Duodenal mucosa (tissue), 2 donors: Measurements from ENCODE around the gene VPS37C.
"Not testable (repeated sequence)": the region's sequence is repeated elsewhere in the genome, so short reads cannot be mapped to it uniquely, and the experiment has no call there.

Experiments used
- H3K27ac ChIP-seq: one replicate; pipeline ENCODE4 v1.7.0; 2013; ENCODE audit warnings: low read depth, low read length
- H3K27me3 ChIP-seq, 2 donors: one replicate each; pipeline ENCODE4 v1.7.0; 2013; ENCODE audit warnings: low read length in 2 of 2, control low read depth in 1 of 2; ENCODE audit not compliant: insufficient read depth in 2 of 2, control insufficient read depth in 1 of 2
- H3K36me3 ChIP-seq, 2 donors: one replicate each; pipeline ENCODE4 v1.7.0; 2013; ENCODE audit warnings: low read length in 2 of 2, control low read depth in 1 of 2; ENCODE audit not compliant: insufficient read depth in 2 of 2, control insufficient read depth in 1 of 2
- H3K4me1 ChIP-seq, 2 donors: one replicate each; pipeline ENCODE4 v1.7.0; 2013; ENCODE audit warnings: low read length in 2 of 2, control low read depth in 1 of 2; ENCODE audit not compliant: insufficient read depth in 2 of 2, control insufficient read depth in 1 of 2
- H3K4me3 ChIP-seq, 2 donors: one replicate each; pipeline ENCODE4 v1.7.0; 2013; ENCODE audit warnings: low read length in 2 of 2, low read depth in 1 of 2
- H3K9ac ChIP-seq, 2 donors: one replicate each; pipeline ENCODE4 v1.7.0; 2013; ENCODE audit warnings: low read length in 2 of 2, low read depth in 1 of 2
- H3K9me3 ChIP-seq, 2 donors: one replicate each; pipeline ENCODE4 v1.7.0; 2013; ENCODE audit warnings: low read length in 2 of 2, control low read depth in 1 of 2; ENCODE audit not compliant: control insufficient read depth in 1 of 2

Gene VPS37C

DNA sequence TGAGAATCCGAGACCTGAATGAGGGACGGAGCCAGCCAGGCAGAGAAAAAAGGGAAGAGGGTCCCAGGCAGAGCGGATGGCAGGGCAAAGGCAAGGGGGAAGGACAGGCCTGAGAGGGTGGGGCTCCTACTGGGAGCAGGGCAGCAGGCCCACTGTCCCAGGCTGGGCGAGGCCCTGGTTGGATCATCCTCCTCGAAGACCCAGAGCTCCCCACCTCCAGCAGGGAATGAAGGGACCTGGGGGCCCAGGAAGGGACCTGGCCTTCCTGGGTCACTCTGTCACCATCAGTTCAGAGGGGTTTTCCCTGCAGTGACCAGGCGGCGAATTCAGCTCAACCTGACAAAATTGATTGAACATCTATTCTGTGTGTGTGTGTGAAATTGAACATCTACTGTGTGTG lies 54.9 kb downstream of the VPS37C start:
- peaks cover 0 to 2% of the 10 kb centered on the region in 2 donors for H3K4me1 ChIP-seq
- no peak overlapping the region for H3K4me3 ChIP-seq
- H3K27ac ChIP-seq: no peak overlapping the region
- no peaks in the 10 kb centered on the region for H3K9me3 ChIP-seq
- no peak overlapping the region for H3K9ac ChIP-seq
- no peaks in the 10 kb centered on the region for H3K27me3 ChIP-seq
- H3K36me3 ChIP-seq: no peaks in the 10 kb centered on the region

DNA sequence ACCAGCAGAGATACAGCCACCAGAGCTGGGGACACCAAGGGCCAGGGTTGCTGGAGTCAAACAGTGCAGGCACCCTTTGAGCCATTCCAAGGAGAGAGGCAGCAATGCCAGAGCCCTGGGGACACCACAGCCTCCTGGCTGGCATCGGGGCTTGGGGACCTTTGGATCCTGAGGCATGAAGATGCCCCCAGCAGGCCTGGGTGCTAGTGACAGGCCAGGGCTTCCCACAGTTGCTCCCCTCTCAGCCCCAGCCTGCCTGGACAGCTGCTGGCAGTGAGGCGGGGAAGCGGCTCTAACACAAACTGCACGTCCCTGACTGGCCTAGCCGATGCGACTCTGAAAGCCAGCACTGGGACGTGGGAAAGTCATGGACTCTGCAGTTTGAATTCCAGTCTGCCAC lies 56.3 kb downstream of the VPS37C start:
- H3K9ac ChIP-seq: no peak overlapping the region
- no peaks in the 10 kb centered on the region for H3K36me3 ChIP-seq
- no peaks in the 10 kb centered on the region for H3K4me1 ChIP-seq
- H3K9me3 ChIP-seq: no peaks in the 10 kb centered on the region
- H3K27me3 ChIP-seq: no peaks in the 10 kb centered on the region
- no peak overlapping the region for H3K4me3 ChIP-seq
- H3K27ac ChIP-seq: no peak overlapping the region

GRCh38 chr11:61103851-61104423 lies 57.3 kb downstream of the VPS37C start:
- no peaks in the 10 kb centered on the region for H3K36me3 ChIP-seq
- H3K27me3 ChIP-seq: no peaks in the 10 kb centered on the region
- peak overlapping the region in 1 of 2 donors; percentile 59 for H3K9ac ChIP-seq
- H3K4me1 ChIP-seq: no peaks in the 10 kb centered on the region
- peak overlapping the region in 1 of 2 donors; percentile 34 for H3K4me3 ChIP-seq
- H3K9me3 ChIP-seq: peaks cover 0 to 5% of the 10 kb centered on the region in 2 donors
- no peak overlapping the region for H3K27ac ChIP-seq

DNA sequence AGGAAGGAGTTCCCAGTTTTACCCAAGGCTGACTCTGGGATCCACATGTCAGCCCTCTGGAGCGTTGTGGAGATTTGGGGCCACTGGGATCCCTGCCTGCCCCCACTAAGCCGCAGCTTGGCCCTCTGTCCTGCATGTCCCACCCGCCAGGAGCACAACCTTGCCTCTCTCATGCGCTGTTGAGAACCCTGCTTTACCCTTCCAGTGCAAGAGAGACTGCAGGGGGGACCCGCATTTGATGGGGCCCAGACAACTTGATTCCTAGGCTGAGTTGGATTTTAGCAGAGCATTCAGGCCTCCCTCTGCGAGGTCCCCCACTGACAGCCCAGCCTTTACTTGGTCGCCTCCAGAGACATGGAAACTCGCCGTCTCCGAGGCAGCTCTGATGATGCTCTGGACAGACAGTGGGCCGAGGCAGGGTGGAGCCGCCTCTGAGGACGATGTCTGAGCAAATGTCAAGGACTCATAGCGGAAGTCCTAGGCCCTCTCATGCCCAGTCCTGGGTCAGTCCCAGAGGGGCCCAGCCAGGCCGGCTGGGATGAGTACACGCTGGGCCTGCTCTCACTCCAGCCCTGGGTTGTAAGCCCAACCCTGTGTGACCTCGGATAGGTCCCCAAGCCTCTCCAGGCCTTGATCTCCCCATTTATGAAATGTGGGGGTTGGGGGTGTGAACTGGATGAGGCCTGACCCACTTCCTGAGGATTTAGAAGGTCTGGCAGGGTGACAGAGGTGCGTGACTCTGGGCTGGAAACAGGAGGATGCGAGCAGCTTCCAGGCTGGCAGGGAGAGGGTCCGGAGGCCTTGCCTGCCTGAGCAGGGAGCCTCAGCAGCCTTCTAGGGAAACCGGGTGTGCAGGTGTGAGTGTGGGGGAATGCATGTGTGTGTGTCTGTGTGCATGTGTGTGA lies 58.3 kb downstream of the VPS37C start:
- H3K4me3 ChIP-seq: peak overlapping the region; percentile 34 to 52
- peaks cover 0 to 5% of the 10 kb centered on the region in 2 donors for H3K9me3 ChIP-seq
- no peak overlapping the region for H3K27ac ChIP-seq
- no peaks in the 10 kb centered on the region for H3K36me3 ChIP-seq
- no peaks in the 10 kb centered on the region for H3K27me3 ChIP-seq
- H3K9ac ChIP-seq: peak overlapping the region in 1 of 2 donors; percentile 59
- H3K4me1 ChIP-seq: no peaks in the 10 kb centered on the region

- H3K9ac ChIP-seq: no peak overlapping the region
- no peaks in the 10 kb centered on the region for H3K27me3 ChIP-seq
- H3K9me3 ChIP-seq: peaks cover 0 to 5% of the 10 kb centered on the region in 2 donors
- H3K4me1 ChIP-seq: no peaks in the 10 kb centered on the region
- H3K27ac ChIP-seq: no peak overlapping the region
- H3K36me3 ChIP-seq: no peaks in the 10 kb centered on the region
- H3K4me3 ChIP-seq: no peak overlapping the region
Observed at GRCh38 chr11:61098778-61099177, 62.4 kb downstream of the VPS37C start.

DNA sequence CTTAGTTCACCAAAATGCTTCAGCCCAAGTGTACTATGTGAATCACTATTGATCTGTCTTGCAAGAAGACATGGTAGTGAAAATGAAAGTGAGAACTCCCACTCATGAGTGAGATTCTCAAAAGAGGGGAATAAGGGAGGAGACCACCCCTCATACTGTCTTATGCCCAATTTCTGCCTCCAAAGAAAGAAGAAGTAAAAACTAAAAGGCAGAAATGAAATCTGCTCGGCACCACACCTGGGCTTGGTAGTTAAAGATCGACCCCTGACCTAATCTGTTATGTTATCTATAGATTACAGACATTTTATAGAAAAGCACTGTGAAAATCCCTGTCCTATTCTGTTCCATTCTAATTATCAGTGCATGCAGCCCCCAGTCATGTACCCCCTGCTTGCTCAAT lies 63.0 kb downstream of the VPS37C start:
- H3K36me3 ChIP-seq, H3K27me3 ChIP-seq, H3K4me3 ChIP-seq, H3K9ac ChIP-seq, H3K4me1 ChIP-seq, H3K9me3 ChIP-seq, H3K27ac ChIP-seq: not testable (repeated sequence)

- Histone ChIP-seq H3K4me3 (no peak overlapping the region), H3K36me3 (no peaks in the 10 kb centered on the region), H3K9ac (no peak overlapping the region), H3K27me3 (no peaks in the 10 kb centered on the region), H3K27ac (no peak overlapping the region), H3K4me1 (no peaks in the 10 kb centered on the region), H3K9me3 (peaks cover 0 to 5% of the 10 kb centered on the region in 2 donors)
Observed at GRCh38 chr11:61095021-61095420, 66.2 kb downstream of the VPS37C start.

DNA sequence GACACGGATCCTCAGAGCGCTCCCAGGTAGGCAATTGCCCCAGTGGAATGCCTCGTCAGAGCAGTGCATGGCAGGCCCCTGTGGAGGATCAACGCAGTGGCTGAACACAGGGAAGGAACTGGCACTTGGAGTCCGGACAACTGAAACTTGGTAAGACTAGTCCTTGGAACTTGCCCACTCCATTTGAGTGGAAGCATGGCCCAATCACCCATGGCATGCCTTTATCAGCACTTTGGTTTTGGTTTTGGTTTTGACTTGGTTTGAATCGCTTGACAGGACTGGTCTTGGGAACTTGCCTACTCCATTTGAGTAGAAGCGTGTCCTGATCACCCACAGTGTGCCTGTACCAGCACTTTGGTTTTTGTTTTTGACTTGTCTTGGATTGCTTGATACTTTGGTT lies 67.1 kb downstream of the VPS37C start:
- H3K4me3 ChIP-seq, H3K9me3 ChIP-seq, H3K27me3 ChIP-seq, H3K9ac ChIP-seq, H3K4me1 ChIP-seq, H3K27ac ChIP-seq, H3K36me3 ChIP-seq: not testable (repeated sequence)

GRCh38 chr11:61092908-61093763 lies 68.1 kb downstream of the VPS37C start:
- no peaks in the 10 kb centered on the region for H3K9me3 ChIP-seq
- no peak overlapping the region for H3K27ac ChIP-seq
- H3K9ac ChIP-seq: no peak overlapping the region
- no peaks in the 10 kb centered on the region for H3K4me1 ChIP-seq
- H3K4me3 ChIP-seq: no peak overlapping the region
- H3K36me3 ChIP-seq: no peaks in the 10 kb centered on the region
- H3K27me3 ChIP-seq: no peaks in the 10 kb centered on the region

GRCh38 chr11:61092280-61092766 lies 68.9 kb downstream of the VPS37C start:
- H3K9ac ChIP-seq: no peak overlapping the region
- no peaks in the 10 kb centered on the region for H3K36me3 ChIP-seq
- H3K27me3 ChIP-seq: no peaks in the 10 kb centered on the region
- no peaks in the 10 kb centered on the region for H3K4me1 ChIP-seq
- H3K9me3 ChIP-seq: no peaks in the 10 kb centered on the region
- H3K27ac ChIP-seq: no peak overlapping the region
- H3K4me3 ChIP-seq: no peak overlapping the region
